Mucosa of stomach (tissue), 1 donor: ENCODE results near the gene SMIM7.

ENCODE experiments used
- H3K27me3 ChIP-seq: one replicate; pipeline ENCODE4 v1.7.0; 2013; ENCODE audit warnings: mild to moderate bottlenecking, low read length; ENCODE audit not compliant: control insufficient read depth, insufficient read depth
- H3K36me3 ChIP-seq: one replicate; pipeline ENCODE4 v1.7.0; 2013; ENCODE audit warnings: low read length; ENCODE audit not compliant: control insufficient read depth, insufficient read depth
- H3K4me1 ChIP-seq: one replicate; pipeline ENCODE4 v1.7.0; 2013; ENCODE audit warnings: mild to moderate bottlenecking, low read length; ENCODE audit not compliant: control insufficient read depth, insufficient read depth
- H3K4me3 ChIP-seq: one replicate; pipeline ENCODE4 v1.7.0; 2013; ENCODE audit warnings: low read length
- H3K9ac ChIP-seq: one replicate; pipeline ENCODE4 v1.7.0; 2013; ENCODE audit warnings: mild to moderate bottlenecking, low read length, moderate library complexity
- H3K9me3 ChIP-seq: one replicate; pipeline ENCODE4 v1.7.0; 2013; ENCODE audit warnings: mild to moderate bottlenecking, low read length, moderate library complexity; ENCODE audit not compliant: control insufficient read depth
- donor health status: Pancreatic carcinoma.

Gene SMIM7

GRCh38 chr19:16601378-16602052 lies 58.4 kb downstream of the SMIM7 start:
- no peaks in the 10 kb centered on the region for H3K36me3 ChIP-seq
- no peak overlapping the region for H3K4me3 ChIP-seq
- no peak overlapping the region for H3K9ac ChIP-seq
- H3K27me3 ChIP-seq: no peaks in the 10 kb centered on the region
- H3K9me3 ChIP-seq: no peaks in the 10 kb centered on the region
- peaks cover 16% of the 10 kb centered on the region for H3K4me1 ChIP-seq

DNA sequence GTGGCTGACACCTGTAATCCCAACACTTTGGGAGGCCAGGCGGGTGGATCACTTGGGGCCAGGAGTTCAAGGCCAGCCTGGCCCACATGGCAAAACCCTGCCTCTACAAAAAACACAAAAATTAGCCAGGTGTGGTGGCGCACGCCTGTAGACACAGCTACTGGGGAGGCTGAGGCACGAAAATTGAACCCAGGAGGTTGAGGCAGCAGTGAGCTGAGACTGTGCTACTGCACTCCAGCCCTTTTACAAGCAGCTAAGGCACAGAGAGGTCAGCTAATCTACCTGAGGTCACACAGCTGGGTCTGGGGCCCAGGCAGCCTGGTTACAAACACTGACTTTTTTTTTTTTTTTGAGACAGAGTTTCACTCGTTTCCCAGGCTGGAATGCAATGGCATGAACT lies 59.1 kb downstream of the SMIM7 start:
- H3K9me3 ChIP-seq: no peaks in the 10 kb centered on the region
- H3K36me3 ChIP-seq: no peaks in the 10 kb centered on the region
- no peak overlapping the region for H3K4me3 ChIP-seq
- H3K4me1 ChIP-seq: peaks cover 13% of the 10 kb centered on the region
- no peak overlapping the region for H3K9ac ChIP-seq
- no peaks in the 10 kb centered on the region for H3K27me3 ChIP-seq

DNA sequence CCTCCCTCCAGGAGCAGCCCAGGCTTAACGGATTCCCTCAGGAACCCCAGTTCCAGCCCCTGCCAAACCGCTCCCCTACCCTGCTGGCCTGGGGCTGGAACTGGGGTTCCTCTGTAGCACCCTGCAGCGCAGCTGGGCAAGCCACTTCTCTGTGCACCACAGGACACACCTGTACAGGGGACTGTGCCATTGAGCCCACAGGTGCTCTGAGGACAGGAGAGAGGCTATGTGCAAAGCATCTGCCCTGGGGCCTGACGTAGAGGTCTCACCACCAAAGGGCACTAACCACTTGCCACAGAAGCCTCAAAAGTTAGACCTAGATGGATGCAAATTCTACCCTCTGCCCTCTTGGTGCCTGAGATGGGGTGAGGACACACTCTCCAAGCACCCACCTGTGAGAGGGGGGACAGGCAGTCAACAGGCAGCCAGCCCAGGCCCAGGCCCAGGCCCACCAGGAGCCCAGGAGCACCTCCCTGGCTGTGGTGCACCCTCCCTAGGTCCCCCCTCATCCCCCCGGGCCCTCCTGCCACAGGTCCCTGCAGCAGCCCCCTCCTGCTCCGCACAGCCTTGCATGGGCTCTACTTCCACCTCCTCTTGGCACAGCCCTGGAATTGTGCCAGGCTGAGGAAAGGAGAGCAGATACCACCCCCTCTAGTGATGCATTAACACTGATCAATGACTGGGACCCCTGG lies 60.1 kb downstream of the SMIM7 start:
- peaks cover 6% of the 10 kb centered on the region for H3K4me1 ChIP-seq
- no peaks in the 10 kb centered on the region for H3K9me3 ChIP-seq
- H3K36me3 ChIP-seq: no peaks in the 10 kb centered on the region
- no peak overlapping the region for H3K9ac ChIP-seq
- no peaks in the 10 kb centered on the region for H3K27me3 ChIP-seq
- no peak overlapping the region for H3K4me3 ChIP-seq

GRCh38 chr19:16598848-16599247 lies 61.1 kb downstream of the SMIM7 start:
- Histone ChIP-seq H3K9ac (no peak overlapping the region), H3K4me3 (no peak overlapping the region), H3K27me3 (no peaks in the 10 kb centered on the region), H3K9me3 (no peaks in the 10 kb centered on the region), H3K4me1 (peaks cover 6% of the 10 kb centered on the region), H3K36me3 (no peaks in the 10 kb centered on the region)

GRCh38 chr19:16596399-16596798 lies 63.5 kb downstream of the SMIM7 start:
- no peaks in the 10 kb centered on the region for H3K36me3 ChIP-seq
- peaks cover 18% of the 10 kb centered on the region for H3K4me1 ChIP-seq
- no peak overlapping the region for H3K4me3 ChIP-seq
- no peak overlapping the region for H3K9ac ChIP-seq
- H3K27me3 ChIP-seq: no peaks in the 10 kb centered on the region
- H3K9me3 ChIP-seq: no peaks in the 10 kb centered on the region
